IPS-NIHi7 (cell line): ENCODE measurements around the gene PARP14.
"Not testable (repeated sequence)": the region's sequence is repeated elsewhere in the genome, so short reads cannot be mapped to it uniquely, and the experiment has no call there.

Experiments used
- DNase-seq: peaks from one replicate; pipeline ENCODE4 v3.0.0; 2012; ENCODE audit warnings: mixed read lengths; ENCODE audit errors: extremely low spot score

Gene PARP14

DNA sequence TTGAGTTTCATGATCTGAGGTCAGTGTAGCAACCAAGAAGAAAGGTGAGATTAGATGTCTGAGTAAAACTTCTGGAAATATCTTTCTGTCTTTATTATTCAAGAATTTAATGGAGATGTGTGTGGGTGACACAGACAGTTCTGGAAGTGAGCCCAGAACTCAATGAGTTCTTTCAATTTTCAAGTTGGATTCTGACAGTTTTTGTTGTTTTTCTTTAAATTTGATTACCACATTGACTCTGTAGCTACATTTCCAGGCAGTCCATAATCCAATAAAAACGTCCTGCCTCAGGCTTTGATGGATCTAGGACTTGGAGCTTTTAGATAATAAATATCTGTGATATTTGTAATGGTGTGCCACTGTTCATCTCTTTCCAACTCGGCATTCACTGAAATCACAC lies 3.9 kb upstream of the PARP14 start:
- no peak for DNase-seq

DNA sequence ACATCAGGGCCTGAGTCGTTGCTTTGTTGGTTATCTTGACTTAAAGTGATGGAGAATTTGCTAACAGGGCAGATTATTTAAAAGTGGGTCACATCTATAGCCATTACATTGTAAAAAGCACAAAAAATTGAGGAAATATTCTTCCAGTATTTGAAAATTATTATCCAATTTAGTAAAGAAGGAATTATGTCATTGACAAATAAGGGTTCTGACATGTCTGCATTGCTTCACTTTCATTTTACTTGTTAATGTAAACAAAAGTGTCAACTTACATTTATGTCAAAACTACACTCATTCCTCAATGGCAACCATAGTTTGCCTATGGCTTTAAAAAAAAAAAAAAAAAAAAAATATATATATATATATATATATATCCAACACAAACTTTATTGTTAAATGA lies 3.4 kb upstream of the PARP14 start:
- DNase-seq = no peak

DNA sequence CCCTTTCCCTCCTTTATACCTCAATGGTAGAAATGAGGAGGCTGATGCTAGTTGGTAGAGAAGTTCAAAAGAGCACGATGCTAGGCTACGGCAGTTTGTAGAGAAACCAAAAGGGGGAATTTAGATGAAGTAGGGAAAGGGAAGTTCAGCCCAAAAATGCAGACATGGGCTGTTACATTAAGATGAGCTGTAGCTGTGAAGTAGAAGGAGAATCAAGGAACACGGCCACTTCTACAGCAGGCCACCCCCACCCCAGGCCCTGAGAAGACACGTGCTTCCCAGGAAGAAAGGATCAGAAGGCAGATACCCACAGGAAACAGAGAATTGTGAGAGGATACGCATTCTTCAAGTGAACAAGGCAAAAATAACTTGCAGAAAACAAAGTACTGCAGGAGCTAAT lies 2.1 kb upstream of the PARP14 start:
- no peak for DNase-seq

DNA sequence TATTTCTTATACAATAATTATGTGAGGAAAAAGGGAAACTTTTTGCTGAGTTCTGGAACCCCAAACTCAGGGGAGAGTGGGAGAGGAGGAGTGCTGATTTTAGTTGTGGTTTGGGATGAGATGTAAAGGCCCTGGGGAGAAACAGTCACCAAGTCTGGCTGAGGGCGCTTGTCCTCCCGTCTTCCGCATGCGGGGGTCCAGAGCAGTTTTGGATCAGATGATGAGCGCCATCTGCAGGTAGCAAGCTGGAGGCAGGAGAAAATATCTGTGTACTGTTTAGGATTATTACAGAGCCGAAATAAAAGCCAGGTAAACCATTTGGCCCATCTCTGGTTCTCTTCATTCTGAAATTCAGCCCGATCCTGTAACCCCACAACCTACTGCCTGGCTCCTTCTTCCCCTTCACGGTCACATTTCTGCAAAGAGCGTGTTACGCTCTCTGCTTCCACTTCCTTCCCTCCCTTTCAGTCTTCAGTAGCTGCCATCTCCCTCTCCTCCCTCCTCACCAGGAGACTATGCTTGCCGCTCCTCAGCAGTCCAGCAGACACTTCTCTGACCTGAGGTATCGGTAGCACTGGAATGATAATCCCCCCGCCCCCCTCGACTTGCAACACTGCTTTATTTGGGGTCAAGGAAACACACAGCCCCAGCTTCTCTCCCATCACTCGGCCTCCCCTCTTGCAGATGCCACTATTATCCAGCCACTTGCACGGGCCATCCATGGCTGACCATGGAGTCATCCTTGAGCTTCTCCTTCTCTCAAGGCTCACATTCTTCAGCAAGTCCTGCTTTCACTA lies 1.4 kb upstream of the PARP14 start:
- DNase-seq = peak; percentile 81

DNA sequence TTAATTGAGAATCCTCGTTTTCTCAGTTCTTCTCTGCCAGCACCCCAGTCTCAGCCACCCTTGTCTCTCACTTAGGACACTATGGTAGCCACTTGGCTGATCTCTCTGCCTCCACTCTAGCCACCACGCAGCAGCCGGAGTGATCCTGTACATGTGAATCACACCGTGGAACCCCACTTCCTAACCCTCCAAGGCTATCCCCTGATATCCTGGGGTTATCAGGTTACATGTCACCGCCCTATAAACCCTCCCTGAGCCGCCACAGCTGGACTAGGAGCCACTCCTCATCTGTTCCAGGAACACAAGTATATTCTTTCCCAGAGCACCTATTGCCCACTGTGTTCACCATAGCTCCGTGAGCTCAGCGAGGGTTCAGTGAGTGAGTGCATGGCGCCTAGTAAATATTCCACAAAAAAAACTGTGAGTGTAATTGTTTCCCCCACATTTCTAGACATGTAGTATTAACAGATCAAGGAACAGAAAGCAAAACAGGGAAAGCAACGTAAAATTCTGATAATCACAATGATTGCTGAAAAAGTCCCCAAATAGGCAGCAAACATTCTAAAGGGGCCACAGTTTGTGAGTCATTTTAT lies 661 bp upstream of the PARP14 start:
- DNase-seq = no peak

DNA sequence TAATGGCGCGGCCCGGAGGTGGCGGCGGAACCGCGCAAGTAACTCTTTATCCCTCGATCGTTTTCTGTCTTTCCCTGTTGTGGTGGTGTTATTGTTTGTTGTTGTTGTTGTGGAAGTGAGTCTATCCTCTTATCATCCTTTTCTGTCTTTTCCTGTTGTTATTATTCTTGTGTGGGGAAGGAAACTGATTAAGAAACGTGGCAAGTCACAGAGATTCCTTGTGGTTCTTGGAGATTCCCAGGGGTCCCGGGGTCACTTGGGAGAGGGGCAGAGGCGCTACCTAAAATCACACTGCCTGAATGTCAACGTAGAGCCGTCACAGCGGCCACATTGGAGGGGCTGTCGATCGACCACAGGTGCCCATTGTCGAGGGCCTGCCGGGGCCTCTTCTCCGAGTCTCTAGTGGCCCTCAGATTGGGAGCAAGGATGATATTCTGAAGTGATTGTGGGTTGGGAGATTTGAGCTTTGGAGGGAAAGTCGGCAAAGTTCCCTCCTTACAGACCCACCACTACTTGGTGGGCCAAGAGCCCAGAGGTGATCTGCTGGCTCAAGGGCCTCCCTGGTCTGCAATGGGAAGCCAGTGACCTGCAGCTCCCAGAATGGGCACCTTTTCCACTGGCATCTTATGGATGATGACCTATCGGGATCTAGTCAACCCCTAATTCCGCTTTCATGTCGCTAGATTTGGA lies 790 bp downstream of the PARP14 start:
- DNase-seq = no peak

DNA sequence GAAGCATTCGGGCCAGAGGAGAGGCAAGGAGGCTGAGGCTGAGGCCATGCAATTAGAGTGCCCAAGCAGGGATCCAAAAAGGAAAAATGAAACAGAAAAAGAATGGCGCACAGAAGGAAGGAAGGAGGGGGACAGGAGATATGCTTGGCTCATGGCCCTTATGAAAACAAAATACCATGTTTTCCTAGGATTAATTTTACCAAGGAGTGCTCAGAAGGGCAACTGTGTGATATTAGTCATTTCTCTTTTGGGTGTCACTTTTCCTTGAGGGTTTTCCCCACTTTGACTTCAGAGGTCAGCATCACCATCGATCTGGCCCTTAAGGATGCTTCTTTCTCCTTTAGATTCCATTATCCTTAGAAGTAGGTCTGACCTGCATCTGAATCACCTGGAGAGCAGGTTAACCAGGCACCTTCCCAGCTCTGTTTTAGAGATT lies 1.4 kb downstream of the PARP14 start:
- DNase-seq = no peak

DNA sequence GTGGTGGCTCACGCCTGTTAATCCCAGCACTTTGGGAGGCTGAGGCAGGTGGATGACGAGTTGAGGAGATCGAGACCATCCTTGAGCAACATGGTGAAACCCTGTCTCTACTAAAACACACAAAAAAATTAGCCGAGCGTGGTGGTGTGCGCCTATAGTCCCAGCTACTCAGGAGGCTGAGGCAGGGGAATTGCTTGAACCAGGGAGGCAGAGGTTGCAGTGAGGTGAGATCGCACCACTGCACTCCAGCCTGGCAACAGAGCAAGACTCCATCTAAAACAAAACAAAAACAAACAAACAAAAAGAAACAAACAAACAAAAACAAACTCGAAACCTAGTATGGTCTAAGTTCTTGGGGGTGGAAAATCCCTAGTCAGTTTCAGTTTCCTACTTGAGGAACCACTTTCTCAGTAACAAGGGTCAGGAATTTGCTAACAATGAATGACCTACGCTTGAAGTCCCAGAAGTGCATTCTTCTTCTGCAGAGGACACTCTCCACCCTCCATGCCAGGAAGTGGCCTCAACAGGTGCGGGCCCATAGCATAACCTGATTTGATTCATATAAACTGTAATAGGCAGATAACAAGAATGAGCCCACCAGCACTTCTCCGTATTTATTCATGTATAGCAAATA lies 2.3 kb downstream of the PARP14 start:
- DNase-seq = not testable (repeated sequence)

DNA sequence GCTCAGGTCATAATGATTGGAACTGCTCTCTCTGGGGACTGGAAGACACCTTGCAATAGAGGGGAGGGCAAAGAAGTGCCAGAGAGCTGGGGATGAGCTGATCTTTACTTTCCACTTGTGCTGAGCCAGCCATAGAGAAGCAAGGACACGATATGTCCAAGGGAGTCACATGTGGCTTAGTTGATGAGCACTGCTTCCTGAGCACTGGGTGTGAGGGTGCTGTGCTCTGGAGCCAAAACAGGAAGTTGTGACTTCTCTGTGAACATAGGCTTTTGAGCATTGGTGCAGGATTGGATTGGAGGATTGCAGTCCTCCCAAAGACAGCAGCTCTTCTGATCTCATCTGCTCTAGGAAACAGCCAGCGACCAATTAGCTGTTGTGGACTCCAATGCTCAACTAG lies 6.7 kb downstream of the PARP14 start:
- DNase-seq = no peak

DNA sequence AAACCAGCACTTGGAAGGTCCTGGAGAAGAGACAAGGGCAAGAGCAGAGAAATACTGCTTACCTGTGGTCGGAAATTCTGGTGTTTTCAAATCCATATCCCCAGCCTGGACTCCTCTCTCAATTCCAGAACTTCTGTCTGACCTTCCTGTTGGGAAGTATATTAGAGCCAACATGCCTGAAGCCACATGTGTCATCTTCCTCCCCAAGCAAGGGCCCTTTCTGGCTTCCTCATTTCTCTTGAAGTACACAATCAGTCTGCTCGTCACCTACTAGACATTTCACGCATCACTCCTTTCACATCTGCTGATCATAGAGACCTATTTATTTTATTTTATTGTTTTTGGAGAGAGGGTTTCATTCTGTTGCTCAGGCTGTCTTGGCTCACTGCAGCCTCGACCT lies 8.4 kb downstream of the PARP14 start:
- DNase-seq = no peak

DNA sequence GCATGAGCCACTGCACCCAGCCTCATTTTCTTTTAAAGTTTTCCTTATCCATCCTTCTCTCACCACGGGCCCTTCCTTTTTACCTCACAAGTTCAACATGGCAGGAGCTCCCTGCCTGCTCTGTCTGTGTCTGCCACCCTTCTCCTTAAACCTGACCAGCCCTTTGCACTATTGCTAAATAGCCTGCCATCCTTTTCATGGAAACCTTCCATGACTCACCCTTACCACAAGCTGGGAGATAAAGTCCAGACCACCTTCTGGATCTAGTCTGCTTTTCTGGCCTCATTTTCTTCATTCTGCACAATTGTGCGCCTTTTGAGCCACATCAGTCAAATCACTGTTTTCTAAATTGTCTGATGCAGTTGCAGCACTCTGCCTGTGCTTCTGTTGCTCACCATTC lies 8.9 kb downstream of the PARP14 start:
- no peak for DNase-seq

DNA sequence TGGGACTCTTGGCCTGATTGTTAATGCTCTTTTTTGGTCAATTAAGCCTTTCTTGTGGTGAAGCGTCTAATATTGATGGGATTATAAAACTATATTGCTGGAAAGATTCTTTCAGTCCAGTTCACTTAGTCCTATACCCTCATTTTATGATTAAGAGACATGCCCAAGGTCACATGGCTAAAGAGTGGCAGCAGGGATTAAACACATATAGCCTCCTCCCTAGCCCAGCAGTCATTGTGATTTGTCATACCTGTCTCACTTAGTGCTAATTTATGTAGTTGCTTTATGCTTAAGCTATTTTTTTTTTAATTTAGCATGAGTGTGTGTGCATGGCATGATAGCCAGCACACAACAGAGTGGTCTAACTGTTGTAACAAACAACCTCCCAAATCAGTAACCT lies 9.5 kb downstream of the PARP14 start:
- DNase-seq = no peak

DNA sequence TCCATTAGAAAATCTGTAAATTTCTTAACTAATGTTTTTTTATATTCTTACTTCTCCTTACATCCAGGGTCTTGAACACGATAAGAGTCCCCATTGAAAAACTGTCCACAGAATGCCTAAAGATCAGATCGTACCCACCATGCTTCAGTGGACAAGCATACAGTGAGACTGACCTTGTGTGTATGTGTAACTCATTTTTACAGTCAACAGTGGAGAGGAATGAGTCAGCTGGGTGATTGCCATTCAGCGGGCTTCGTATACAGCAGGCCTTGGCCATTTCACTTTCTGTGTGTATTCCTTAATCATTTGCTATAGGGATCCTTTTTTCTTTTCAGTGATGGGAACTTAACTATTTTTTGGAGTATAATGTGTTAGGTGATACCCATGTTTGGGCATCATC lies 10.6 kb downstream of the PARP14 start:
- DNase-seq = no peak

DNA sequence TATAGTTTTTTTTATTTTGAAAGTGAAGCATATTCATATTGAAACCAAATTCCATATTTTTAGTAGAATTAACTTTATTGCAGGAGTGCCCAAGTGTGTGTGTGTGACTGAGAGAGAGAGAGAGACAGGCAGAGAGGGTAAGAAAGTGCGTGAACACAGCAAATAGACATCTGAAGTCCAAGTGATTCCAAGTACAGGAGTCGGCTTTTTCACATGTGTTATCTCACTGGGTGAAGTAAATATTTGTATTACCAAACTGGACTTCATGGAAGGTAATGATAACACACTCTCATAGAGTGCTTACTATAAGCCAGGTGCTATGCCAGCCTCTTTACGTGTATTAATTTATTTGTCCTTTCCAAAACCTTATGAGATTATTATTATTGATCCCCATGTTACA lies 12.0 kb downstream of the PARP14 start:
- no peak for DNase-seq

DNA sequence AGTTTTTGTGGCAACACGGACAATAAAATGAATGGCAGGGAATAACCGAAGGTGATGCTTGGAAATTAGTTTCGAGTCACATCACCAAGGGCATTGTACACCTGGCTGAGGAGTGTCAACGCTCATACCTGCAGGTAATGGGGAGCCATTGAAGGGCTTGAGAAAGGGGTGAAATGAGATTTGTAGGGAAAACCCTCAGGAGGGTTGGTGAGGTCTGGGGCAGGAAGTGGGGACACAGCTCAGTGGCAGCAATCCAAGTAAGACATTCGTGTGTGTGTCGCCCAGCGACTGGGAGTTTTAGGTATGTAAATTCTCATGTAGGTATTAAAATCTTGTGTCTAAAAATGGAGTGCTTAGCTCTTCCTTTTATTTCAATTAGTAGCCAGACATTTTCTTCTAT lies 14.3 kb downstream of the PARP14 start:
- no peak for DNase-seq

DNA sequence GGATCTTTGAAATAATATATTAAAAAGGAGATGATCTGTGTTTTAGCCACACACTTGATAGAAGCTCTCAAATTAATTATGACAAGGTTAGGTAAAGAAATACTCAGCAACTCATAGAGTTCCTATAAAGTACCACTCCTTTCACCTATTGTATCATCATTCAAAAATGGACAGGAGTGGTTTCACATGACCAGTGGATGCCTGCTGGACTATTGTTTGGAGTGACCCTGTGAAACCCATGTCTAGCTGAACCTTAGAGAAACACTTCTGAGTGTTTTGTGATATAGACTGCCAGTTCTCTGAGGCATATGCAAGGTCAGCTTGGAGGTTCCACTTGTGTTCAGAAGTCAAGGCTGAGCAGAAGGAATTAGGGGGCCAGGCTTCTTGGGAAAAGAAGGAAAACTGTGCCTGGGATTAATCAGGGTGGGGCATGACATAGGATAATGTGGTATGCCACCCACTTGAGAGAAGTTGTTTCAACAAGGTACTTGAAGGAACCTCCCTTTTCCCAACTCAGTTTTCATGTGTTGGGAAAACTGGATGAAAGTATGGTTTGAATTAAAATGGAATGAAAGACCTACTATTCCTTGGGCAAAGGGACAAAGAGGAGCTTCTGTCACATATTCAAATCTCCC lies 15.4 kb downstream of the PARP14 start:
- no peak for DNase-seq

DNA sequence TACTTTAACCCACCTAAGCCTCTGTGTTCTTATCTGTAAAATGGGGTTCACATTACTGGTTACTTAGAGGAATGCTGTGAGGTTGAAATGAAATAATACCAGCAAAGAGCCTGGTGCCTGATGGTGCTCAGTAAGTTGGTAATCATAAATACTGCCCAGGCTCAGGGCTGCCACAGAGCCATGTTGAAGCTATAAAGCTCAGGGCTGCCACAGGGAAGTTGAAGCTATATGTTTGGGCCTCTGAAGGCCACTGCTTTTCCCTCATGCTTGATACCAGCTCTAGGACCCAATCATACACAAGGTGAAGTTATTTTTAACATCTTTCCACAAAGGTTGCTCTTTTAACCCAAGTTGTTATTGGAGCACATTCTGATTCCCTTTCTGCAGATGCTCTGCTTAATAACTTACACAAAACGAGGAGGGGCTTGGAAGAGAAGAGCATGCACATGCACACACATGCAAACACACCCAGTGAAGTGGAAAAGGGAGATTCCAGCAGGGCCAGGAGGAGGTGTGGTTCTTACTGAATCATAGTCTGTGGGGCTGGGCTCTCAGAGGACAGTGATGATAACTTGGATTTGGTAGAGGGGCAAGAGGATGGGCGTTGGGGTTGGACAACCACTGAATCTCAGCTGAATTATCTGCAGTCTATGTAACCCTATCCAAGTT lies 17.4 kb downstream of the PARP14 start:
- no peak for DNase-seq

DNA sequence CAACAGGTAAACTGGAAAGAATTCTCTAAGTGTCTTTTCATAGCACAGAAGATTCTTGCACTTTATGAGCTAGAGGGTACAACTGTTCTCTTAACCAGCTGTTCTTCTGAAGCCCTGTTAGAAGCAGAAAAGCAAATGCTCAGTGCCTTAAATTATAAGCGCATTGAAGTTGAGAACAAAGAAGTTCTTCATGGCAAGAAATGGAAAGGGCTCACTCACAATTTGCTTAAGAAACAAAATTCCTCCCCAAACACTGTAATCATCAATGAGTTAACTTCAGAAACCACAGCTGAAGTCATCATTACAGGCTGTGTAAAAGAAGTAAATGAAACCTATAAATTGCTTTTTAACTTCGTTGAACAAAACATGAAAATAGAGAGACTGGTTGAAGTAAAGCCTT lies 19.6 kb downstream of the PARP14 start:
- DNase-seq = no peak

DNA sequence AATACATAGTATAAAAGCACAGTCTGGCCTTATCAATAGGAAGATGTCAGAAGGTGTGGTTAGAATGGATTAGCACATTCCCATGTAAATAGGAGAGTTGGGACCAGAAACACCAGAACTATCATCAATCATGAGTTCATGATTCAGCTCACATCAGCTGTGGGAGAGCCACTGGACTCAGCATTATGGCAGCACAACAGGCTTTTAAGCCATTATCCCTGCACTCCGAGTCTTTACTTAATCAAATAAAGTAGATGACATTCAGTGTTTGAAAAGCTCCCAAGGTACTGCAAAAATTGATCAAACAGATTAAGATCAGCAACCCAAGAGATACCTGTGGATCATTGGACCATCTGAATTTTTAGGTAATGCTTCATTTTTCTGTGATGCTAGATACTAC lies 24.7 kb downstream of the PARP14 start:
- no peak for DNase-seq

DNA sequence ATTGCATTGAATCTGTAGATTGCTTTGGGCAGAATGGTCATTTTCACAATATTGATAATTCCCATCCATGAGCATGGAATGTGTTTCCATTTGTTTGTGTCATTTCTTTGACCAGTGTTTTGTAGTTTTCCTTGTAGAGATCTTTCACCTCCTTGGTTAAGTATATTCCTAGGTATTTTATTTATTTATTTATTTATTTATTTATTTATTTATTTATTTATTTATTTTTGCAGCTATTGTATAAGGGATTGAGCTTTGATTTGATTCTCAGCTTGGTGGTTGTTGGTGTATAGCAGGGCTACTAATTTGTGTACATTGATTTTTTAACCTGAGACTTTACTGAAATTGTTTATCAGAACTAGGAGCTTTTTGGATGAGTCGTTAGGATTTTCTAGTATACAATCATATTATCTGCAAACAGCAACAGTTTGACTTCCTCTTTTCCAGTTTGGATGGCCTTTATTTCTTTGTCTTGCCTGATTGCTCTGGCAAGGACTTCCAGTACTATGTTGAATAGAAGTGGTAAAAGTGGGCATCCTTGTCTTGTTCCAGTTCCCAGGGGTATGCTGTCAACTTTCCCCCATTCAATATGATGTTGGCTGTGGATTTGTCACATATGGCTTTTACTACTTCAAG lies 30.1 kb downstream of the PARP14 start:
- DNase-seq = not testable (repeated sequence)

DNA sequence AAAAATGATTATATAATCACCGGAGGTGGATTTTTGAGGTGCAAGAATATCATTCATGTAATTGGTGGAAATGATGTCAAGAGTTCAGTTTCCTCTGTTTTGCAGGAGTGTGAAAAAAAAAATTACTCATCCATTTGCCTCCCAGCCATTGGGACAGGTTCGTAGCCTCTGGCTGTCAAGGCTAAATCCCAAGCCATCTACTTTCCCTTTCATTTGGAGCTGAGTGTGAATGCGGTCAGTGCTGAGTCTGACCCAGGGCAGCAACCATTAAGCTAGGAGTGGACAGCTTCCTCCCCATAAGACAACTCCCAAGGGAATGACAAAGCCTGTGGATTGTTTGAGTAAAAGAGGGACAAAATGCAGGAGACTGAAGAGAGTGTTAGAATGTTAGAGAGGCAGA lies 33.6 kb downstream of the PARP14 start:
- no peak for DNase-seq
